Upper lobe of left lung (tissue), 4 donors: Measurements from ENCODE around the gene FBXO34.

Experiments used
- CTCF ChIP-seq, 6 experiments: fragments of 450-650 bp in 4 of 6; fragments of 200-600 bp in 2 of 6; sonication (generic) in 2 of 6; IDR thresholded peaks; one replicate each; pipeline ENCODE4 v1.5.1; 2016 to 2019; ENCODE audit warnings: antibody characterized with exemption in 6 of 6
- POLR2AphosphoS5 ChIP-seq, 2 donors: sonication (generic); formaldehyde crosslinking; IDR thresholded peaks; one replicate each; pipeline ENCODE4 v1.5.1; 2017; ENCODE audit warnings: antibody characterized with exemption in 2 of 2

GRCh38 chr14:55329999-55330710 lies 58.9 kb downstream of the FBXO34 start:
- TF ChIP-seq POLR2AphosphoS5 (IDR thresholded peaks at IDR 0.05) (no peak), CTCF (IDR thresholded peaks at IDR 0.05) (no peak)
